GM23338 (cell line): Measurements from ENCODE around the gene ACYP2. TPM values are rescaled to one million over a fixed set of nuclear protein-coding genes. Genes with fewer than 3 reads are reported as not detected.

Experiments
- ATAC-seq: fragments of 200-7000 bp; cut with Tn5 transposase; 3 replicates; pipeline ENCODE4 v1.9.1; 2020
- DNase-seq: peaks from one replicate; pipeline ENCODE4 v3.0.0-alpha.2; 2015; ENCODE audit warnings: low spot score
- H2AFZ ChIP-seq: fragments of 200-600 bp; sonication (generic); 2 replicates; pipeline ENCODE4 v1.8.0; 2016; ENCODE audit warnings: antibody characterized with exemption, mild to moderate bottlenecking, moderate library complexity
- H3F3A ChIP-seq: fragments of 200-600 bp; sonication (generic); replicated peaks from 2 replicates; pipeline ENCODE4 v1.8.0; 2017; ENCODE audit warnings: antibody characterized with exemption, mixed run types, low read depth
- H3K27ac ChIP-seq: fragments of 200-600 bp; sonication (generic); 2 replicates; pipeline ENCODE4 v1.6.1; 2016; ENCODE audit warnings: low read depth
- H3K27me3 ChIP-seq: fragments of 200-600 bp; sonication (generic); 2 replicates; pipeline ENCODE4 v1.8.0; 2016; ENCODE audit warnings: mild to moderate bottlenecking, mixed run types, moderate library complexity; ENCODE audit not compliant: insufficient read depth
- H3K36me3 ChIP-seq: fragments of 200-600 bp; sonication (generic); 2 replicates; pipeline ENCODE4 v1.8.0; 2016; ENCODE audit warnings: mild to moderate bottlenecking; ENCODE audit not compliant: insufficient read depth
- H3K4me1 ChIP-seq: fragments of 200-600 bp; sonication (generic); 2 replicates; pipeline ENCODE4 v1.8.0; 2016; ENCODE audit warnings: mild to moderate bottlenecking, moderate library complexity; ENCODE audit not compliant: insufficient read depth
- H3K4me2 ChIP-seq: fragments of 200-600 bp; sonication (generic); 2 replicates; pipeline ENCODE4 v1.7.1; 2017; ENCODE audit warnings: mixed run types
- H3K4me3 ChIP-seq: fragments of 200-600 bp; sonication (generic); 2 replicates; pipeline ENCODE4 v1.6.1; 2016; ENCODE audit warnings: mixed run types
- H3K79me2 ChIP-seq: fragments of 200-600 bp; sonication (generic); replicated peaks from 2 replicates; pipeline ENCODE4 v1.8.0; 2017; ENCODE audit warnings: mild to moderate bottlenecking; ENCODE audit not compliant: insufficient read depth
- H3K9me2 ChIP-seq: fragments of 200-600 bp; sonication (generic); 2 replicates; pipeline ENCODE4 v1.8.0; 2017; ENCODE audit not compliant: insufficient read depth
- H4K20me1 ChIP-seq: fragments of 200-600 bp; sonication (generic); replicated peaks from 2 replicates; pipeline ENCODE4 v1.8.0; 2017; ENCODE audit warnings: mild to moderate bottlenecking; ENCODE audit not compliant: insufficient read depth
- H3K27ac Mint-ChIP-seq: 2 replicates; pipeline ENCODE4 v1.8.0; 2020; ENCODE audit warnings: inconsistent platforms, mild to moderate bottlenecking, moderate library complexity, mixed read lengths
- H3K27me3 Mint-ChIP-seq: 3 replicates; pipeline ENCODE4 v1.8.0; 2022; ENCODE audit warnings: low read depth, mild to moderate bottlenecking, moderate library complexity, mixed read lengths, inconsistent platforms; ENCODE audit not compliant: insufficient read depth, poor library complexity
- H3K36me3 Mint-ChIP-seq: 3 replicates; pipeline ENCODE4 v1.8.0; 2021; ENCODE audit warnings: low read depth, mild to moderate bottlenecking, inconsistent platforms, moderate library complexity, mixed read lengths
- H3K4me1 Mint-ChIP-seq: 3 replicates; pipeline ENCODE4 v1.8.0; 2020; ENCODE audit warnings: mild to moderate bottlenecking, inconsistent platforms, mixed read lengths
- H3K4me3 Mint-ChIP-seq: 3 replicates; pipeline ENCODE4 v1.8.0; 2021; ENCODE audit warnings: moderate library complexity, mild to moderate bottlenecking, inconsistent platforms, mixed read lengths
- H3K9me3 Mint-ChIP-seq: 3 replicates; pipeline ENCODE4 v1.8.0; 2020; ENCODE audit warnings: moderate library complexity, mild to moderate bottlenecking, inconsistent platforms, mixed read lengths
- CREB1 ChIP-seq: fragments of 250-450 bp; sonication (Bioruptor Pico); IDR thresholded peaks from 2 replicates; pipeline ENCODE4 v1.5.0; 2020; ENCODE audit warnings: low read depth, mild to moderate bottlenecking, moderate library complexity
- CTCF ChIP-seq, 2 experiments: fragments of 200-600 bp in 1 of 2; sonication (generic) in 1 of 2; conservative IDR thresholded peaks; 2 replicates each; pipeline versions ENCODE4 v1.5.1 to v1.6.1; 2016 to 2017; ENCODE audit warnings: antibody characterized with exemption in 2 of 2, low read depth in 2 of 2, mild to moderate bottlenecking in 2 of 2, moderate library complexity in 1 of 2
- EZH2 ChIP-seq: fragments of 200-600 bp; sonication (generic); IDR thresholded peaks from one replicate; pipeline ENCODE4 v1.8.0; 2017; ENCODE audit warnings: antibody characterized with exemption, mild to moderate bottlenecking, low read depth; ENCODE audit not compliant: unreplicated experiment
- EZH2phosphoT487 ChIP-seq: fragments of 200-600 bp; sonication (generic); IDR thresholded peaks from one replicate; pipeline ENCODE4 v1.8.1; 2018; ENCODE audit warnings: antibody characterized with exemption; ENCODE audit not compliant: unreplicated experiment
- JUNB ChIP-seq: IDR thresholded peaks from one replicate; pipeline ENCODE4 v1.6.1; 2016; ENCODE audit warnings: antibody characterized with exemption; ENCODE audit not compliant: unreplicated experiment
- NANOG ChIP-seq: IDR thresholded peaks from 2 replicates; pipeline ENCODE4 v1.6.1; 2016; ENCODE audit warnings: antibody characterized with exemption, borderline replicate concordance
- POLR2AphosphoS5 ChIP-seq: IDR thresholded peaks from 2 replicates; pipeline ENCODE4 v1.6.1; 2016; ENCODE audit warnings: antibody characterized with exemption, low read depth
- REST ChIP-seq: IDR thresholded peaks from one replicate; pipeline ENCODE4 v1.6.1; 2018; ENCODE audit warnings: antibody characterized with exemption; ENCODE audit not compliant: unreplicated experiment
- STAT1 ChIP-seq: IDR thresholded peaks from one replicate; pipeline ENCODE4 v1.6.1; 2016; ENCODE audit warnings: antibody characterized with exemption; ENCODE audit not compliant: unreplicated experiment
- ZNF114 ChIP-seq: fragments of 250-450 bp; sonication (Bioruptor Pico); IDR thresholded peaks from 2 replicates; pipeline ENCODE4 v1.5.0; 2020; ENCODE audit warnings: mild to moderate bottlenecking, moderate library complexity
- ZNF331 ChIP-seq: fragments of 250-450 bp; sonication (Bioruptor Pico); IDR thresholded peaks from 2 replicates; pipeline ENCODE4 v1.5.0; 2020; ENCODE audit warnings: low read depth, mild to moderate bottlenecking, moderate library complexity
- ZNF462 ChIP-seq: fragments of 250-450 bp; sonication (Bioruptor Pico); IDR thresholded peaks from 2 replicates; pipeline ENCODE4 v1.5.0; 2020; ENCODE audit warnings: mild to moderate bottlenecking, moderate library complexity
- polyA plus RNA-seq: library from polyadenylated mRNA; unstranded; fragments of >200 nt; fragmentation: Nextera tagmentation; extraction: Ambion mirVana; gene quantifications from 2 replicates; pipeline ENCODE4 v1.2.1, GENCODE V29; 2016
- total RNA-seq: library from RNA; depleted of rRNA; stranded (reverse); fragments of >200 nt; shearing (Covaris generic); gene quantifications from 2 replicates; pipeline ENCODE4 v1.2.3, GENCODE V29; 2014

ACYP2 gene
- total and polyA plus RNA-seq, 2 experiments from 2014 or later, result 2.3 to 15.5 TPM

GRCh38 chr2:54074606-54075341 is 40.6 kb upstream of the ACYP2 start (continued):
- TF ChIP-seq ZNF462 (no peak), ZNF114 (CRISPR knock-in tag) (no peak), STAT1 (no peak)

- H3K4me3 ChIP-seq, result no peak overlapping the region
- H3F3A ChIP-seq, result no peaks in the 10 kb centered on the region
- Mint-ChIP-seq H3K4me3 (no peak overlapping the region), H3K27ac (no peak overlapping the region), H3K4me1 (no peaks in the 10 kb centered on the region), H3K36me3 (no peaks in the 10 kb centered on the region), H3K9me3 (no peaks in the 10 kb centered on the region), H3K27me3 (no peaks in the 10 kb centered on the region)
- H3K36me3 ChIP-seq, result no peaks in the 10 kb centered on the region
- H2AFZ ChIP-seq, result no peak overlapping the region
- no peaks in the 10 kb centered on the region for H3K4me1 ChIP-seq
- no peaks in the 10 kb centered on the region for H3K79me2 ChIP-seq
- DNase-seq (no peak), ATAC-seq (no peak)
- H3K27ac ChIP-seq, result no peak overlapping the region
- H3K4me2 ChIP-seq, result no peak overlapping the region
- no peaks in the 10 kb centered on the region for H3K27me3 ChIP-seq
- H4K20me1 ChIP-seq, result no peaks in the 10 kb centered on the region
- peaks cover 3% of the 10 kb centered on the region; the same call in 1 of the 2 replicates for H3K9me2 ChIP-seq
- no peak for TF ChIP-seq ZNF331 (CRISPR knock-in tag)
- no peak for TF ChIP-seq STAT1
- TF ChIP-seq EZH2phosphoT487, result no peak
- TF ChIP-seq JUNB, result no peak
- no peak for TF ChIP-seq CREB1 (CRISPR knock-in tag)
- TF ChIP-seq NANOG, result no peak
- TF ChIP-seq CTCF (conservative IDR thresholded peaks at IDR 0.05; ENCODE audit: low read depth in 2 of 2), result no peak
- TF ChIP-seq REST, result no peak
- TF ChIP-seq EZH2, result no peak
- TF ChIP-seq POLR2AphosphoS5, result no peak
Observed at GRCh38 chr2:54076586-54076985, 38.8 kb upstream of the ACYP2 start.
